ENCODE measurements around the gene RGL1. TPM values are rescaled to one million over a fixed set of nuclear protein-coding genes. Genes with fewer than 3 reads are reported as not detected.

The RGL1 gene
- total RNA-seq, 1 experiment from 2014 or later: 1.3 TPM

- no peaks in the 10 kb centered on the region for H3K36me3 ChIP-seq (ENCODE audit: control insufficient read depth in 1 of 2, insufficient read depth in 2 of 2, low read length in 2 of 2)
- H2AFZ ChIP-seq (ENCODE audit: low read depth, low read length, poor library complexity, severe bottlenecking): no peak overlapping the region
- no peaks in the 10 kb centered on the region for H3K9me2 ChIP-seq (ENCODE audit: insufficient read depth)
- intact Hi-C loops (cut with micrococcal nuclease): no loop called here
- no peaks in the 10 kb centered on the region for H3K4me1 ChIP-seq (ENCODE audit: control insufficient read depth in 1 of 2, insufficient read depth in 2 of 2, low read length in 2 of 2)
- no peak for TF ChIP-seq EZH2phosphoT487 (IDR thresholded peaks at IDR 0.05; ENCODE audit: borderline replicate concordance)
- no peak for TF ChIP-seq JUND (IDR thresholded peaks at IDR 0.05)
- TF ChIP-seq POLR2A (IDR thresholded peaks at IDR 0.05; ENCODE audit: borderline replicate concordance, extremely low read depth, insufficient read depth, insufficient read length): no peak
- no peak overlapping the region for H3K4me3 ChIP-seq (replicated peaks in 1 of 2; ENCODE audit: low read depth in 1 of 2, low read length in 2 of 2)
- H3K79me2 ChIP-seq (ENCODE audit: insufficient read depth, low read length): no peaks in the 10 kb centered on the region
- RAD21 ChIA-PET (ENCODE audit: low non-redundant PET in 1 of 2, low total read pairs in 2 of 2, uncharacterized antibody in 2 of 2, unreplicated experiment in 2 of 2): no interaction called here
- H3K9ac ChIP-seq (ENCODE audit: low read length): no peak overlapping the region
- no TSS peak for BruUV-seq (replicated peaks)
- no peak overlapping the region for H3K27ac ChIP-seq (ENCODE audit: low read depth, low read length)
- H4K20me1 ChIP-seq (ENCODE audit: insufficient read depth): no peaks in the 10 kb centered on the region
- H3K27me3 ChIP-seq (ENCODE audit: insufficient read depth, low read length): no peaks in the 10 kb centered on the region
- DNase-seq (ENCODE audit: low read depth, low spot score) (no peak), ATAC-seq (no peak)
- POLR2A ChIA-PET: no interaction called here
- H3K9me3 ChIP-seq (ENCODE audit: control insufficient read depth in 1 of 2, insufficient read depth in 1 of 2, low read depth in 1 of 2, low read length in 2 of 2): no peaks in the 10 kb centered on the region
- CTCF ChIA-PET: no interaction called here
- H3K4me2 ChIP-seq (ENCODE audit: low read length): no peak overlapping the region
Observed at GRCh38 chr1:183864611-183865010, 59.7 kb downstream of the RGL1 start.

- H3K4me3 ChIP-seq (replicated peaks in 1 of 2; ENCODE audit: low read depth in 1 of 2, low read length in 2 of 2): no peak overlapping the region
- RAD21 ChIA-PET (ENCODE audit: low non-redundant PET in 1 of 2, low total read pairs in 2 of 2, uncharacterized antibody in 2 of 2, unreplicated experiment in 2 of 2): no interaction called here
Observed at GRCh38 chr1:183869230-183869629, 64.3 kb downstream of the RGL1 start.

More at GRCh38 chr1:183869230-183869629, 64.3 kb downstream of the RGL1 start:
- Histone ChIP-seq H3K4me1 (ENCODE audit: control insufficient read depth in 1 of 2, insufficient read depth in 2 of 2, low read length in 2 of 2) (peaks cover 2 to 7% of the 10 kb centered on the region in 2 experiments; a peak in 2 of 4 replicates), H3K4me2 (ENCODE audit: low read length) (no peak overlapping the region), H3K27ac (ENCODE audit: low read depth, low read length) (no peak overlapping the region), H3K36me3 (ENCODE audit: control insufficient read depth in 1 of 2, insufficient read depth in 2 of 2, low read length in 2 of 2) (no peaks in the 10 kb centered on the region), H3K79me2 (ENCODE audit: insufficient read depth, low read length) (no peaks in the 10 kb centered on the region), H3K9ac (ENCODE audit: low read length) (no peak overlapping the region), H2AFZ (ENCODE audit: low read depth, low read length, poor library complexity, severe bottlenecking) (no peak overlapping the region), H3K27me3 (ENCODE audit: insufficient read depth, low read length) (no peaks in the 10 kb centered on the region), H4K20me1 (ENCODE audit: insufficient read depth) (no peaks in the 10 kb centered on the region), H3K9me3 (ENCODE audit: control insufficient read depth in 1 of 2, insufficient read depth in 1 of 2, low read depth in 1 of 2, low read length in 2 of 2) (no peaks in the 10 kb centered on the region), H3K9me2 (ENCODE audit: insufficient read depth) (no peaks in the 10 kb centered on the region)
- intact Hi-C loops (cut with micrococcal nuclease): no loop called here
- DNase-seq (ENCODE audit: low read depth, low spot score): no peak
- ChIA-PET CTCF (no interaction called here), POLR2A (no interaction called here)
- ATAC-seq: no peak
- BruUV-seq (replicated peaks): no TSS peak
- TF ChIP-seq CEBPB (IDR thresholded peaks at IDR 0.05; ENCODE audit: low read depth): no peak
- TF ChIP-seq ATF3 (IDR thresholded peaks at IDR 0.05): no peak
- no peak for TF ChIP-seq REST (IDR thresholded peaks at IDR 0.05; ENCODE audit: low read depth)
- TF ChIP-seq ZBTB33 (IDR thresholded peaks at IDR 0.05; ENCODE audit: extremely low read depth, insufficient replicate concordance, low read length): no peak
- no peak for TF ChIP-seq TCF7L2 (IDR thresholded peaks at IDR 0.05; ENCODE audit: borderline replicate concordance, extremely low read depth, insufficient read depth, insufficient read length)
- TF ChIP-seq ZNF274 (IDR thresholded peaks at IDR 0.05; ENCODE audit: low read depth, low read length): no peak
- no peak for TF ChIP-seq SP1 (IDR thresholded peaks at IDR 0.05; ENCODE audit: low read depth)
- TF ChIP-seq ZFX (IDR thresholded peaks at IDR 0.05): no peak
